Superior temporal gyrus (tissue), 1 donor: ENCODE results near the gene QKI.

Experiments
- DNase-seq: peaks from one replicate; pipeline ENCODE4 v3.0.0-alpha.2; 2016; ENCODE audit errors: extremely low spot score

Gene QKI

DNA sequence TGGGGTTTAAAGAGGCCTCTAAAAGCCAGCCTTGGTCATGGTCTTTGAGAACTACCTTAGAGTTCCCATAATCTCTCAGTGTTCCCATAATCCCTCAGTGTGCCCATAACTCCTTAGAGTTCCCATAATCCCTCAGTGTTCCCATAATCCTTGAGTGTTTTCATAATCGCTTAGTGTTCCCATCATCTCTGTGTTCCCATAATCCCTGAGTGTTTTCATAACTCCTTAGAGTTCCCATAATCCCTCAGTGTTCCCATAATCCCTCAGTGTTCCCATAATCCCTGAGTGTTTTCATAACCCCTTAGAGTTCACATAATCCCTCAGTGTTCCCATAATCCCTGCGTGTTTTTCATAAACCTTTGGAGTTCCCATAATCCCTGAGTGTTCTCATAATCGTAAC is 199.2 kb downstream of the QKI start:
- no peak for DNase-seq

DNA sequence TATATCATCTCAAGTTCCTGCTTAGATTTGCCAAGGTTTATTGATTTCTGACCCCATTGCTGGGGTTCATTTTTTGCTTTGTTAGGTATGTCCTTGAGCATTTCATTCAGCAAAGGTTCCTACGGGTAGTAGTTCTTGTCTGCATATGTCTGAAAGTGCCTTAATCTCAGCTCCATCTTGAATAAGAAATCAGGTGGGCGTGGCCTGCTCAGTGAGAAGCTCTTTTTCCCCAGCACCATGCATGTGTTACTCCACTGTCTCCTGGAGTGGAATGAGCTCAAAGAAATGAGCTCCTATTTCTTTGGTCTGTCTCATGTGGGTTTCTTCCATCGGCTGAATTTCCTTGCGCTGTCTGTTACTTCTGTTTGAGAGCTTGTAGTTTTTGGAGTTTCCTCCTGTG is 201.9 kb downstream of the QKI start:
- no peak for DNase-seq

DNA sequence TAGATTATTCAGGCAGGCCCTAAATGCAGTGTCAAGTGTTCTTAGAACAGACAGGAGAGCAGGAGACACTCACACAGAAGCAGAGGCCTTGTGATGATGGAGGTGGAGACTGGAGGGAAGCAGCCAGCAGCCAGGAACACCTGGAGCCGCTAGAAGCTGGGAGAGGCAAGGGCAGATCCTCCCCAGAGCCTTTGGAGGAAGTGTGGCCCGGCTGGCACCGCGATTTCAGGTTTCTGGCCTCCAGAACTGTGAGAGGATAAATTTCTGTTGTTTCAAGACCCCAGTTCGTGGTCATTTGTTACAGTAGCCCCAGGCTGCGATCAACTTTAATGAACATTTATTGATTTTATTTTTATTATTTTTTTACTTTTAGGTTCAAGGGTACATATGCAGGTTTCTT is 203.0 kb downstream of the QKI start:
- DNase-seq, result no peak

DNA sequence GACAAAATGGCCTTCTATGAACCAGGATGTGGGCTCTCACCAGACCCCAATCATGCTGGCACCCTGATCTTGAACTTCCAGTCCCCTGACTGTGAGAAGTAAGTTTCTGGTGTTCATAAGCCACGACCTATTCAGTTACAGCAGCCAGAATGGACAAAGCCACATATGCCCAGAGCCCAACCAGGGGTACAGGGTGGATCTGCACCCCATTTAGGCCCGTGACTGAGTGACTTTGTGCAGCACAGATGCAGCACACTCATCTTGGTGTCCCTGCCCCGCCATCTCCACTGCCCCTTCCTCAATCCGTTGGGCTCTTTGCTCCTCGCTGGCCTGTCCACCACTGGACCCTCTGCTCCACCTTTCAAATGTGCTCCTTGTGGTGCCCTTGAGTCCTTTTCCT is 205.6 kb downstream of the QKI start:
- no peak for DNase-seq

DNA sequence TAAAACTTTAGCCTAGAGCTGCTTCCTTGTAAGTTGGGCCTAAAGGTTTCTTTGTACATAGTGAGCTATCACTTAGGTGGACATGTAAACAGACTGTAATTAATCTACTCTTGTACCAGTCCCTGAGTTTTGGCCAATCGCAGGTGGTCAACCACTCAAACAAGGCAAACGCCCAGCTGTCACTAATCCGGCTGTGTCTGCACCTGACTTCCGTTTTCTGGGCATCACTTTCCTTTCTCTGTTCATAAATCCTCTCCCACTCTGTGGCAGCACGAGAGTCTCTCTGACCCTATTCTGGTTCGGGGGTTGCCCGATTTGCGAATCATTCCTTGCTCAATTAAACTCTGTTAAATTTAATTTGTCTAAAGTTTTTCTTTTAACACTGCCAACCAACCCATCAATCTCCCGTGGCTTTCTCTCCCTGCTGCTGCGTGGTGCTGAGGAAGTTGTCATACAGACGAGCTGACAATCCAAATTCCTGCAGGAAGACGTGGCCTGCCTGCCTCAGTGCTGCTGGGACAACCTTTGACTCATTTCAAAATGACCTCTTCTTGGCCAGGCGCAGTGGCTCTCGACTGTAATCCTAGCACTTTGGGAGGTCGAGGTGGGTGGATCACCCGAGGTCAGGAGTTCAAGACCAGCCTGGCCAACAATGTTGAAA is 206.3 kb downstream of the QKI start:
- no peak for DNase-seq

DNA sequence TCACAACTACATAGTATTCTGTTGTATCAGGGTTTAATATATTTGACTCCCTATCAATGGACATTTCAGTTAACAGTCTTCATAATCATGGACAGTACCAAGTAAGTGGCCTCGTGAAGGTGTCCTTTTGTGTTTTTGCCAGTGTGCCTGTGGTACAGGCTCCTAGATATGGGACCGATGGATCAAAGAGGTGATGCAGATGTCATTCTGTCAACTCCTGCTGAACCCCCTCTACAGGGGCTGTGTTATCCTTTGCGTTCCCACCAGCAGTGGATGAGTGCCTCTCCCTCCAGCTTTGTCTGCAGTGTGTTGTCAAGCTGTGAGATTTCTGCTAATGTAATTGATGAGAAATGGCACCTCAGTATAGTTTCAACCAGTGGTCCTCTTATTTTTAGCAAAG is 210.7 kb downstream of the QKI start:
- no peak for DNase-seq

DNA sequence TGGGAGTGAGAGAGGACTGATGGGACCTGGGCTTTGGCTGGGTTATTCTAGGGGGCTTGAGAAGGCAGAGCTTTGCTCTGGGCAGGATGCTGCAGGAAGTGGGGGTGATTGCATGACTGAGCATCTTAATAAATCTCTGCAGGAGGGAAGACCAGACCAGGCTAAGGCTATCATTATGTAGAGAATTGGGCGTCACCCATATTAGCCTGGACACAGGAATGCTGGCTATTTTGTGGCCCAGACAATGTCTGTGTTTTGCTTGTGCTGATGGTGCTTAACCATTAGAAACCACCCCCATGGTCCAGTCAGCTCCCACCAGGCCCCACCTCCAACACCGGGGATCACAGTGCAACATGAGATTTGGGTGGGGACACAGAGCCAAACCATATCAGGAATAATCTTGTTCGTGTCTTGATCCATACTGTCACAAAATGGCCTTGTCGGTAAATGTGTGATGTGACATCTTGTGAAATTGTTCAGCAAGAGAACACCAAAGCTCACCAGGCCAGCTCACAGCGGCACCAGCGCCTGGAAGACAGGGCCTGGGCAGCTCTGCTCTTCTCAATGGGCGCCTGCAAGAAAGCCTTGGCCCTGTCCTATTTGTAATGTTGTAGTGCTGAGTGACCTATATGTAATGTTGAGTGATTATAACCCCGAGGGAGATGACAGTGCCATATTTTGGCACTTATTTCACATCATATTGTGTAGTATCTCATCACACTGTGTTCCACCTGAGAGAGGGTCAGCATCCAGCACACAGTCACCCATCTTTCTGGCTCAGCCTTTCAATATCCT is 211.8 kb downstream of the QKI start:
- DNase-seq, result no peak

DNA sequence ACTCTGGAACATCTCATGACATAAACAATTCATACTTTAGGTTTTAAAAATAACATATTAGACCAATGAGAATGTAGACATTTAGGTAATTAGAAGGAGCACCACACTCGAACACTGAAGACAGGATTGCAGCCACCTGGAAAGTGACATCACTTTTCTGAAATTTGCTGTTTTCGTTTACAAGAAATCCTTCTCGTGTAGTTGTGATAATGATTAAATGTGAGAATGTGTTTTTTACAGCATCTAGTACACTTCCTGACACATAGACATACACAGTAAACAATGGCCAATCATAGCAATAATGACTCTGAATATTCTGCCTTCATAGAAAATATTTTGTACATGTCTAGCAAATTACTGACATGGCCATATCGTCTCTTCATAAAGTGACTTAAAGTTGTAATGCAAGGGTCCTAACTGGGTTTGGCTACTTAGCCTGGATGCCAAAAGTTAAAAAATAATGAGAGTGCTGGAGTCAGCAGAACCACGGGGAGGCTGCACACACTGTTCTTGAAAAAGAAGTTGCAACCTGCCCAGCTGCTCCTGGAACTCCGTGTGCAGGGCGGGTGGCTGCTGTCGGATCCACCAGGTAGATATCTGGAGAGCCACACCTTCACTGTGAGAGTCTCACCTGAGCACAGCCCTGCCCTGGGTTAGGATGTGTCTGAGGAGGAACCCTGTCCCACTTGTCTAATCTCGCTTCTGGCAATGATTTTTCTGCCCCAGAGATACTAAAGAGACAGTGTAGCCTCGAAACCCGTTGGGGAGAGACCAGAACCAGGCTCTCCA is 212.9 kb downstream of the QKI start:
- no peak for DNase-seq
